GM18858 (cell line): ENCODE results near the gene LRMDA.

Experiments used
- ATAC-seq: cut with Tn5 transposase; IDR thresholded peaks from one replicate; pipeline ENCODE4 v1.9.1; 2021; ENCODE audit not compliant: unreplicated experiment

The LRMDA gene

DNA sequence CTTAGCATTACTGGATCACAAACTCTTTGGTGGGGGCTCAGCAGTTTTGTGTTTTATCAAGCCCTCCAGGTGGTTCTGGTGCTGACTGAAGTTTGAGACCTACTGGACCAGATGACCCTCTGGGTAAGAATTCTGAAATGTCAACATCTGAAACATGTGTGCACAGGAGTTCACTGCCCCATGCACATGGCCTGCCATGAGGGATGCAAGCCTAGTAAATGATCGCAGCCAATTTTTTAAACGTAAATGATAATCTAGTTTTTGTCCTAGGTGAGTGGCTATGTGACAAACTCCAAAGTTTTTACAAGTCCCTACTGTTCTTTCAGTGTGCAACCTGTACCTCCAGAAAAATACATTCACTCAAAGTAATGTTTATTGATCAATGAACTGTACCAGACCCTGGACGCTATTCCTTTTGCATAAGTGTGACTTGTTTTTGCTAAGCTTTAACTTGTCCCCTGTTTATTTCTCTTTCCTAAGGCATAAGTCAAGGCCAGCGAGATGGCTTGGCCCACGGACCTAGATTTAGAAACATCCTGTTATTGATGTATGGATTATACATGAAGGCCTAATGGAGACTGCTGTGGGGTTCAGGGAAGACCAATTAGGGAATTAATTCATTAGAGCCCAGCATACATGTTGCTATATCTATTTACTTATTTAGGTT, 531.1 kb downstream of the LRMDA start:
- no peak for ATAC-seq

DNA sequence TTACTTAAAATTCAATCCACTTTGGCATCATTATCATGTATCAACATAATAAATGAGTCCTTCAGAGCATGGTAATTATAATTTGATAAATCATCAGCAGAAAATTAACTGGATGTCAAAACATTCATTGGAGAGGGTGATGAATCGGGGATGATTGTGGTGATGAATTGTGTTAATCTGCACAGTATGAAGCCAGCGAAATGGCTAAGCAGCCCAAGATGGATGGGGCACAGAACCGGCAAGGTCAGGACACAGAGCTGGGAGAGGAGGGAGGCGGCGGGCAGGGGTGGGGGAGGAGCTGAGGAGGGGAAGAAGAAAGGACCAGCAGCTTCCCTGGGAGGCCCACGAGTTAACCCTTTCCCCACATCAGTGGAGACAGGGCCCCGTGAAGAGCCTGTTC, 536.1 kb downstream of the LRMDA start:
- ATAC-seq = no peak

DNA sequence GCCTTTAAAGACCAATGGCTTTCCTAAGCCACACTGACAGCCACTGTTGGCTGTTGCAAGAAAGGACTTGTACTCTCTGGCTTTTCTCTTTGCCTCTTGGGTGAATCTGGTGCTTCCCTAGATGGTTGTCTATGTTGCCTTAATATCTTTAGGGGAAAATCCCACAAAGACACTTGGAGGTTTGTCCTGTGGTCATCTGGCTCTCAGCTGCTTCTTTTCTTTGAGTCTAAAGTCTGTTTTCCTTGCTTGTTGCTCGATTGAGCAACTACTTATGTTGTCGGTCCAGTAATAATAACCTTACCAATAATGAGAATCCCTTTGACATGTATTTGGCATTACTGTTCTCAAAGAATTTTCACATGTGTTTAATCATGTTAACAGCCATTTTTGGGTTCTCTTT, 537.6 kb downstream of the LRMDA start:
- ATAC-seq = no peak

DNA sequence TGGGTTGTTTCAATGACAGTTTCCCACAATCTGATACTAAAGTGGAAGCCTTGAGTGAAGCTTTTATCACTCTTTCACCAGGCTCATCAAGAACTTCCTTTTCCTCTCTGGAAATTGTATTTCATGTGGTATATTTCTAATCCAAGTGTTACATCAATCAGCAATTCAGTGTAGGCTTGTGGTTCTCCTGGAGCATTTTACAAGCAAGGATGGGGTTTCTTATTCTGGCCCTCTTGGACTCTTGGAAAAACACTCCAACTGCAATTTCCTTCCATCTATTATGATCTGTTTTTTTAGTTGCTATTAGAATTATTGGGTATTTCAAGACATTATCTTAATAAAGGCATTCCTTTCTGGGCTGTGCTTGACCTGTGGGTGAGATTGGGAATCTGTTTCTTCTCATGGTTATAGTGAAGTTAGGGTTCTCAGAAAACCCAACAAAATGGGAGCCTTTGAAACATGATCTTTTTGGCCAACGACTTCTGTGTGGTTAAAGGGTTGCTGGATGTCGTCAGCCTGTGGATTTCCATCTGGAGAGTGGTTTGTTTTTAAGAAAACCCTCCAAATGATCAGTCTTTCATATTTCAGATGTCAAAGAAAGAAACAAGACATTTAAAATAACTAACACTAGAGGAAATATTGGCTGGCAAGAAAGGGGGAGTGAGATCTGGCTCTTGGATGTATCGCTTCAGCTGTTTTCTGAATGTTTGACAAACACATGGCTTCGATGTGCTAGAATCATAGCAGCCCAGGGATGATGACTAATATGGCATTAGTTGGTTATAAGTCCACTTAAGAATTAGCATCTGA, 540.2 kb downstream of the LRMDA start:
- ATAC-seq = no peak

DNA sequence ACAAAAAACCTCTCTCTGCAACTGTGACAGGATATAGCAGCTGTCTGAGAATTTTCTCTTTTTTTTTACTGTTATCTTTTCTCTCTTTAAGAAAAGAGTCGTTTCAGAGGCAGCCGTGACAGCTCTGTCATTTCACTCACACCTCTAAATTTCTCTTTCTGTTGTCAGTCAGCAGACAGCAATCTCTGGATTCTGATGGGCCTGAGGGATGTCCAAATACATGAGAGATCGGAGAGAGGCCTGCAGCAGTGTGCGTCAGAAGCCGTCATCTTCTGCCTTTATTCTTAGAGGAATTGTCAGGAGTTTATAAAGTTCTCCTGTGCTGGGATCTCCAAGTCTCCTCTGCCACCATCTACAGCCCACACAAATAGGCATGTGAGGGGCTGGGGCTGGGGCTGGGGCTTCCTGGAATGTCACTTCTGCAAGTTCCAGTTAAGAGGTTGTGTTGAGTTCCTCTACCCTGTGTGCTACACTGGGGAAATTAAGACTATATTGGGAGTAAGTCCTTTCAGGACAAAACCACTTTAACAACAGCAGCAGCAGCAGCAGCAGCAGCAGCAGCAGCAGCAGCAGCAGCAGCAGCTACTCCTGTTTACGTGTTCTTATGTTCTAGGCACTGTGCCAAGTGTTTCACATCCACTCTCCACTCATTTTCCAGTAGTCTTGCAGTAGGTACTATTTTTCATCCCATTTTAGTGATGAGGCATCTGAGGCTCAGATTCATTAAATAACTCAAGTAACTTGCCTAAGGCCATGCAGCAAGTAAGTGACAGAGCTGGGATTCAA, 541.3 kb downstream of the LRMDA start:
- no peak for ATAC-seq

DNA sequence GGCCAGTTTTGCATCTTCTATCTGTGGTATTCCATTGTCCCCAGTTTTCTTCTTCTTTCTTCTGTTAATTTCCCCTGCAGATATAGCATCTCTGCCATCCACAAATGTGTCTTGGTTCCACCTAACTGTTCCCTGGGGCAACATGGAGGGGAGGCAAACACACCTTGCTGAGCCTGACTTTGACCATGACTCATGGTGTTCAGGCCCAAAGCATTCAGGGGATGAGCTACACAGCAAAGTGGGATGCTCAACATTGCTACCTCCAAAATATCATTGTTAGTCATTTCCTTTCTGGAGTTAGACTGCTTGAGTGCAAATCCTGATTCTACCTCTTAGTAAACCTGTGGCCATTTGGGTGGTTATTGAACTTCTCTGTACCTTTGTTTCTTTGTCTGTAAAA, 542.7 kb downstream of the LRMDA start:
- no peak for ATAC-seq

DNA sequence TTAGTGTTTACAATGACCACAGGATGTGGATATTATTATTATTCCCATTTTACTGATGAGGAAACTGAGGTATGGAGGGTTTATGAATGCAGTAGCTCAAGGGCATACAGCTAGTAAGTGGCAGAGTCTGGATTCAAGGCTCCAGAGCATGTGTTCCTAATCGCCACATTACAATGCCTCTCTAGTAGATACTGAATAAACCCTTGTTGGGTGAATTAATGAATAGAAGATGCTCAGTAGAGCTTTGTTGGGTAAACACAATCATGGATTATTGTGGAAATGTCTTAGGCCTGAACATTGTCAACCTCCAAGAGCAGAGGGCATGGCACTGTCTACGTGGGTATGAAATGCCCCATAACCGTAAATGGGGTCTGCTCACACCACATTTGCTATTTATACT, 545.3 kb downstream of the LRMDA start:
- ATAC-seq = no peak

DNA sequence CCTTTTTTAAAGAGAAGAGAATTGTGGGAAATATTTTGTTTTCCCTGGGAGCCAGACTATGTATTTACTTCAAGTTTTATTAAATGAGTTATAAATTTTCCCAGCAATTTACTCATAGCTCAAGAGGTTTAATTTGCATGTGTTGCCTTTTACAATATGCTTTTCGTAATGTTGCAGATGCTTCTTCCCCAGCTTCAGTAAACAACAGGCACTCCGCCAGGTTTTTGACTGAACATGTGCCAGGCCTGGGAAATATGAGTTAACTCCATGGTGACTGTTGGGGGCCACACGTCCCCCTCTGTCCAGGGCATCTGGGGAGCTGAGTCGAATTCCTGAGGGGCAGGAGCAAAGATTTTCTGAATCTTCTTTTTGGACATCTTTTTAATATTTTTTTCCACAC, 545.7 kb downstream of the LRMDA start:
- no peak for ATAC-seq

DNA sequence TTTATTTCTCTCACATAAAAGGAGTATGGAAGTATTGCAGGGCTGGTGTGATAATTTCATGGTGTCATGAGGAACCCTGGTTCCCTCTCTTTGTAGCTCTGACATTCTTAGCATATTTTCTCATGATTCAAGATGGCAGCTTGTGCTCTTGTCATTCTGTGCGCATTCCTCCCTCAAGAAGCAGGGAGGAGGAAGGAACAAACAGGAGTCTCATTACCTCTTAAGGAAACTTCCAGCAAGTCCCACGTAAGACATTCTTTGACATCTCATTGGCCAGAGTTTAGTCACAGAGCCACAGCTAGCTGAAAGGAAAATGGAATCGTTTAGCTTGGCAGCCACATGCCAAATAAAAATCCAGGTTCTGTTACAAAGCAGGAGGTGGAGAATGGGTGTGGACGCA, 546.8 kb downstream of the LRMDA start:
- ATAC-seq = no peak

DNA sequence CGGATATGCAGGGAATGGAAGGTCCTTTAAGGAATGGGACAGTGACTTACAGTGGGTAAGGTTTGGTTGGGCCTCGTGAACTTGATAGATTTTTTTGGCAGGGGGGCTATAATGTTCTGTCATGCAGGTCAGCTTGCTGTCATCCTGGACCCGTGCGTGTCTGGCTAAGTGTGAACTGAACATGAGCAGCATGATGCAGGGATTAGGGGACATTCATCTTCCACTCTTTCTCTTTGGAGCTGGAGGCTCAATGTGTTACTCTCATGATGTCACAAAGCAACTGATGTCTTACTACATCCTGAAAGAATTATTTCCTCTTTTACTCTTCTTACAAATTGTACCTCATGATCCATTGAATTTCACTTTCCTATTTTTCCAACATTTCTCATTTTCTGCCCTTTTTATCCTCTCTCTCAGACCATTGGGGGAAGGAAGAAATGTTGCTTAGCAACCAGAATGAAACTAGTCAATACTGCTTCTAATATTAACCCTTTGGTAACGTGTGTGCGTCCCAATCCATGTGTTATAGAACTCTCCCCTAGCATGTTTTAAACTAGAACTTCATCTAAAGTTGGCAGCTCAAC, 549.1 kb downstream of the LRMDA start:
- no peak for ATAC-seq

DNA sequence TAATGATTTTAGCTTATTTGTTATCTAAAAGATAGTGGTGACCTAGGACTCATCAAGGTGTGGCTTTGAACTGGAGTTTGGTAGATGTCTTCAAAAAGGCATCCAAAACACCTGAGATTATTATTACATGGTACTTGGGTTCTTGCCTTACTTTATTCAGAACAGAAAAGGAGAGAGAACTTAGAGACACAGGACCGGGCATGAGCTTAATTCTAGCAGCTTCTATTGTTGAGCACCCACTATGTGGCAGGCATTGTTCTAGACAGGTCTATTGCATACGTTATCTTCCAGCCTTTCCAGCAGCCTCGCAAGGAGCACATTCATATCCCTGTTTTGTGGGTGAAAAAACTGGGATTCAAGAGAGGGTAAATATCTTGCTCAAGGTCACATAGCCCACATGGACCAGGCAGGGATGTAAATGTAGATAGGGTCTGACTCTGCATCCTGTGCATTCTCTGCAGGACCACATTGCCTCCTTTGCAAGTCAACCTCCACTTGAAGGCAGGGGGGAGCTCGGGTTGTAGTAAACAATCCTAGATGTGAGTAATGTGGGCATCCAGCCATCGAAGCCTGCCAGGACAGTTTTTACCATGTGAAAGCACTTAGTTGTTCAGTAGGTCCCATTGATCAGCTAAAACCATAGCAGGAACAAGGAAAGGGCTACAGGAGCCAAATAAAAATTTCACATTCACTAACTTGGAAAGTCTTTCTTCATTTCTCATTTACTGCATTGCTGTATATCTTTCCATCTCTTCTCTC, 551.4 kb downstream of the LRMDA start:
- no peak for ATAC-seq

DNA sequence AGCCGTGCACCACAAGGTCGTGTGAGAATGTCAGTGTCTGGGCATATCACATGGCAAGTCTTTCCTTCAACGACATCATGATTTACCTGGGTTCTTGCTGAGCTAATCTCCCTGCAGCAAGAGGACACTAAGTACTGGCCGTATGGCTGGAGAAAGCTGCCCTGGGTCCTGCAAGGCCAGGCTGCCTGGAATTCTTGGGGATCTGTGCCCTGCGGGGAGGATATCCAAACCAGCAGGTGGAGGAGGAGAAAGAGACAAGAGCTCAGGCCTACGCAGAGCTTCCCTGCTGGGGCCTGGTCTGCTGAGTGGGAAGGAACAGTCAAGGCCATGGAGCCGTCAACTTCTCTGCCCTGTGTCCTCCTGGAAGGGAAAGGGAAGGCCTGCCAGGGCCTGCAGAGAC, 552.6 kb downstream of the LRMDA start:
- ATAC-seq = no peak

DNA sequence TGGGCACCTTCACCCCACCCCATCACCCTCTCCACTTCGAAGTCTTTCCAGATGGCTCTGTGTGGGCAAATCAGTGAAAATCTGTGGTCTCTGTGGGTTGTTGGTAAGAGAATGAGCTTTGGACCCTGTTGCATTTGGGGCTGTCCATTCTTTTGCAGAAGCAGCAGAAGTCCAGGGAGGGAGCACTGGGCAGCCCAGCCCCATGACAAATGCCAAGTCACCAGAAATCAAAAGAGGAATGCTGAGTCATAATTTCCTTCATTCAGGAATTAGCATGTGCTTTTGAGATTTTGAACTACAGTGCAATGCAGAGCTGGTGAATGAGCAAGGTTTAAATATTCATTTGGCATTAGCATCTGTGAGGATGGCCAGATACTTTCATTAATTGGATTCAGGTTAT, 556.2 kb downstream of the LRMDA start:
- ATAC-seq = no peak

DNA sequence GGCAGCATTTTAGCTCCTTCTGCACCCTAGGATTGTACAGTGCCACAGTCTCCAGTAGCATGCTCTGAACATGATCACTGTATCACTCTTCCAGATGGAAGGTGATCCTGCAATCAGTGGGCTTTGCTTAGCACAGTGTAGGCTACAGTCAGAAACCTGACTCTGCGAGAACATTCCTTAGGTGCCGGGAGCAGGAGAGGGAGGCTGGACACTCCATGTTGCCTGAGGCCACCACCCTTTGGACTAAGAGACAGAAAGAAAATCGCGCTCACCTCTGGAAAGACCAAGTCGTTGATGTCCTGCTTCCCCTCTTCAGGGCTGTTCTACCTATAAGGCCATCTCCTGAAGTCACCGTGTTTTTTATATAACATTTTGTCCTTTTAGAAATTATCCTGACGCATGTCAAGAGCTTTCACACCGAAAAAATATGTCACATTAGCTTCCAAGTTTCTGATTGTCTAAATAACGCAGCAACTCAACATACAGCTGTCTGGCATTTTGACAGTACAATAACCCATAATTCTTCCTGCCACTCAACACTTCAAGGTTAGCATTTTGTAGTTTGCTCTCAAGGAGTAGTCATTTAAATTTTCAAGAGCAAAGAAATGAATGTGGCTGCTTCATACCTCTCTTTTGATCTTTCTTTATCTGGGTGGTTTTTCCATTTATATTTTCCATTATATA, 563.1 kb downstream of the LRMDA start:
- no peak for ATAC-seq

DNA sequence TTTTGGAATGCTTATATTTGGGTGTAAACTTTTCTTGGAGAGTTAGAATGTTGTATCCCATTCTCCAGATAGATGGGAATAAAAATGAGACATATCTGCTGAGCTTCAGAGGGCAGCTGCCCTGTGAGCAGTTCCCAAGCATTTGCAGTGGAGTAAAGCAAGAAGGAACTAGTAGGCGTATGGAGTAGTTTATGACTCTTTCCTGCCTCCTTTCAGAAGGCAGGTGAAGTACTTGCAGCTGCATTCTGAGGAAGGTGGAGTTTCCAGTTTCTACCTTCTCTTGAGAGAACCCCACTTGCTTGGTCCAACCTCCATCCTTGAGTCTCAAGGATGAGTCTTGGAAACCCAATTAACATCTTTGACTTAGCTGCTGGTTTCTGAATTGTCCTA, 563.6 kb downstream of the LRMDA start:
- no peak for ATAC-seq

DNA sequence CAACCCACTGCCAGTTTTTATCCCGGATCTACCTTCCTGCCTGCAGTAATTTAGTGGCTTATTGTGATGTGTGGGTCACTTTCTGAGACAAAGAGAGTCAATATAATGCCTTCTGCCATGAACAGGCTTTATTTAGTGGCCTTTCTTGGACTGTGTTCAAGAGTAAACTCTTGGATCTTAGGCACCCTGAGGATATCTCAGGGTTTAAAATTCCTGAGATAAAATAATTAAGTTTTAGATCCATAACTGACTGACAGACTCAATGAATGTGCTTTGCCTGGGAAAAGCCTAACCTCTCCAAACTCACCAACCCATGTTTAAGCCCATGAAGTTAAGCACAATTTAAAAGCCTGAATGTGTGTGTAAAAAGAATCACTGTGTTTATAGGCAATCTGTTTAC, 564.3 kb downstream of the LRMDA start:
- no peak for ATAC-seq

DNA sequence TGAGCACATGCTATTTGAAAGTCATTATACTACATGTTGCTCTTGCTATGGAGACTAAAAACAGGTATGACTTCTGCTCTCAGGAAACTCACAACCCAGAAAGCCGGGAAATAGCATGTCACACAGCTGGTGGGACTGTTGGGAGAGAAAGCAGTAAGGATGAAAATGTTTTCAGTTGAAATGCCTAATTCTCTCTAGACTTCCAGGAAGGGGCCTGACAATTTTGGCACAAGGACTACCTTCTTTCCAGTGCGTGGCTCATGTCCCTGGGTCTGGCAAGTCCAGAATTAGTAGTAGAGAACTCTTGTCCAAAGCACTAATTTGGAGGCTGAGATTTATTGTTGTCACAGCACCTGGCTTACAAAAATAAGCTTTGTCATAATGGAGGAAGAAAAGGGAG, 567.6 kb downstream of the LRMDA start:
- ATAC-seq = no peak

DNA sequence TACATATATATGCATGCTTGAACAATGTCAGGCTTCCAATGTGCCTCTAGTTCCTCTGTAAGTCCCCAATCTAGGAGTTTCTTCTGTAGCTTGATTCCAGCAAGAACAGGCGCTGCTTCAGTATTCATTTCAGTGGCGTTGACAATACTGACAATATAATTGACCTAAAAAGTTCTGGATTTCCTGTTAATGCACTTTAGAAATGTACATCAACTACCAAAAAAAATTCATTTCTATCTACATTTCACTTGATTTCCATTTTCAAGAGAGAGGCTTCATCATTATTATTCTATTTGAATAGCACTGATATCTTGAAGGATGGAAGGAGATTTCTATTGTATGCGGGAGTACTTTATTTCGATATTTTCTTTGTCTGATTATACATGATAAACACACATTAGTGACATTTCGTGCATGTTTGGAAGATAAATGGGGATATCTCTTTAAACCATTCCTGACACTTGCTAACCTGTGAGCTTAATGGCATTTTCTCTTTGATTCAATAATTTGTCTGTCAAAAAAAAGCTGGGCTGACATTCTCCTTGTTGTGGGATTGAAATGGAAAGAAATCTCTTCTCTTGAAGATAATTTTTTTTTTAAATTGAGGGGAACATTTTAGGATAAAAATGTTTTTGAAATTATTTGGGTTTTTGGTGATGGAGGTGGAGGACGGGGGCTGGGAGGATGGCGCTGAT, 568.2 kb downstream of the LRMDA start:
- no peak for ATAC-seq

DNA sequence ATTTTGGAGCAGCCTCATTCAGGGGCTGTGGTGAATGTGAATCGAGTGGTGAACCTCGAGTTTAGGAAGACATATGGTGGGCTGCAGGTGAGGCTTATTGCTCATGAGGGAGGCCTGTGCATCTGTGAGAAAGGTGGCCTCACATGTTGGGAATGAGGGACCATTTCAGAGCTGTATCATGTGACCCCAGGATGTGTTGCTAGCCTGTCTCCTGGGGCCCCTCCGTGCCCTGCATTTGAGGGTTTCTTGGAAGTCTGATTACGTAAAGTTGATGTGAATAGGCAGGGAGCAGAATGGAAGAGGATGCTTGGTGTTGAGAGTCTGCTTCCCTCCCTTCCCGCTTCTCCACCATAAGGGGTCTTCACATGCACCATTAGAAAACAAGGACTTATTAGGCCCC, 569.1 kb downstream of the LRMDA start:
- ATAC-seq = no peak

DNA sequence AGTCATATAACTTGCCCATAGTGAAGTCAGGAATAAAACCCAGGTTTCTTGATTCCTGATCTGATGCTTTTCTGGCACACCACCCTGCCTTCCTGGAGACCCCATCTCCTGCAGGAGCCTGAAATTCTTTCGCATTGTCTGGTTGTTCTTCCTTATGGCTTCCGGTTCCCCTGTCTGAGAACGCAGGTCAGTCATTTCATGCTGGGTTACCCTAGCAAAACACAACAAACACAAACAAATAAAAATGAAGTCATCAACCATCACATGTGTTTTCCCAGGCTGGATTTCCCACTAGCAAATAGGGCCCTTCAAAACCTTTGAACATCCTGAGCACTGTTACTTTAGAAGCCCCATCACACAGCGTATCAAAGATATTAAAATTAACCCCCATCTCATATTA, 569.6 kb downstream of the LRMDA start:
- no peak for ATAC-seq
